GM18873 (cell line): ENCODE measurements around the gene UTF1.

Experiments
- ATAC-seq: cut with Tn5 transposase; IDR thresholded peaks from one replicate; pipeline ENCODE4 v1.9.1; 2021; ENCODE audit warnings: mild to moderate bottlenecking, moderate library complexity, moderate number of reproducible peaks; ENCODE audit not compliant: unreplicated experiment, low FRiP score

Gene UTF1, protein sequence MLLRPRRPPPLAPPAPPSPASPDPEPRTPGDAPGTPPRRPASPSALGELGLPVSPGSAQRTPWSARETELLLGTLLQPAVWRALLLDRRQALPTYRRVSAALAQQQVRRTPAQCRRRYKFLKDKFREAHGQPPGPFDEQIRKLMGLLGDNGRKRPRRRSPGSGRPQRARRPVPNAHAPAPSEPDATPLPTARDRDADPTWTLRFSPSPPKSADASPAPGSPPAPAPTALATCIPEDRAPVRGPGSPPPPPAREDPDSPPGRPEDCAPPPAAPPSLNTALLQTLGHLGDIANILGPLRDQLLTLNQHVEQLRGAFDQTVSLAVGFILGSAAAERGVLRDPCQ

DNA sequence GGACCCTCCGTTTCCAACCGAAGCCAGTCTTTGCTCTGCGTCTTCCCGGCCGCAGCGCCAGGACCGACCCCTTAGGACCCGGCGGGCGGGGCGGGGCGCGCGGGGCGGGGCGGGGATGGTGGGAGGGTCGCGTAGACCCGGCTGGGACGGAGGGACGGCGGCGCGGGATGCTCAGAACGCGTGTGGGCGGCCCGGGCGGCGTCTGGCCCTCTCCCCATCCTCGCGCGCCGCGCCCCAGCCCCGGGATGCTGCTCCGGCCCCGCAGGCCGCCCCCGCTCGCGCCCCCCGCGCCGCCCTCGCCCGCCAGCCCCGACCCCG lies at the start of gene UTF1:
TSS of gene UTF1 (plus strand) at position 174 of the 318 bp plus-strand sequence. CDS start at position 246, 72 bp downstream.
- no peak for ATAC-seq

DNA sequence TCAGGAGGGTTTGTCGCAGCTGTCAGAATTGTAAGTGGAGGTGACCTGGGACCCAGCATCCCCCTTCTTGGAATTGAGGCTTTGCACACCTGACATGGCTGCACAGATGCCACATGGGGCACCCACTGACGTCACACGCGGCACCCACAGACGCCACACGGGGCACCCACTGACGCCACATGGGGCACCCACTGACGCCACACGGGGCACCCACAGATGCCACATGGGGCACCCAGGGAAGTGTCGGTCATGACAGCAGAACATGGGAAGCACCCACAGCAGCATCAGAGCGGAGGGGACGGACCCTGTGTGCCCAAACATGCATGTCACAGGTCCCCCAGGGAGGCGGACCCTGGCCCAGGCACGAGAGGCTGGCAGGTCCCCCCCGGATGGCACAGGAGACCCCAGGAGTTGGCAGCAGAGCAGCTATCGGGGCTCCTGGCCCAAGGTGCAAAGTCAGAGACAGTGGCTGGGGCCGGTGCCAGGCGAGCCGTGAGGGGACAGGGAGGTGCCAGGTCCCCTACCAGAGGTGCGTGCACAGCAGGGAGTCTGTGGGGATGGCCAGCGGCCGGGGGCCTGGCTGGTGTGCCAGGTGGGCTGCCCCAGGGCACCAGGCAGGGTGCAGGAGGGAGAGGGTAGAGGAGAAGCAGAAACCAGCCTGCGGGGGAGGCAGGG lies 48.9 kb upstream of the UTF1 start:
- no peak for ATAC-seq

DNA sequence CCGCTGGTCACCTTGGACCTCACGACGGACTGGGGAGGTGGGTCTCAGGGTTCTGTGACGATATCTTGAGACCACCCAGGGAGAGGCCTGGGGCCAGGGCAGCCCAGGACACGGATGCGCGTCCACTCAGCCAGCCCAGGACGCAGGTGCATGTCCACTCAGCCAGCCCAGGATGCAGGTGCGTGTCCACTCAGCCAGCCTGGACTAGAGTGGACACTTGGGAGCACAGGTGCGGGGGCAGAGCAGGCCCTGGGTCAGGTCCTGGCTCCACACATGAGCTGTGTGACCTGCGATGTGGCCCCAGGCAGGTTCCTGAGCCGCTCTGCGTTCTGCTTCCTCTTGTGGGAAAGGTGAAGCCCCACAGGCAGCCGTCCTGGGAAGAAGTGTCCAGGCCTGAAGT lies 47.8 kb upstream of the UTF1 start:
- ATAC-seq: no peak

DNA sequence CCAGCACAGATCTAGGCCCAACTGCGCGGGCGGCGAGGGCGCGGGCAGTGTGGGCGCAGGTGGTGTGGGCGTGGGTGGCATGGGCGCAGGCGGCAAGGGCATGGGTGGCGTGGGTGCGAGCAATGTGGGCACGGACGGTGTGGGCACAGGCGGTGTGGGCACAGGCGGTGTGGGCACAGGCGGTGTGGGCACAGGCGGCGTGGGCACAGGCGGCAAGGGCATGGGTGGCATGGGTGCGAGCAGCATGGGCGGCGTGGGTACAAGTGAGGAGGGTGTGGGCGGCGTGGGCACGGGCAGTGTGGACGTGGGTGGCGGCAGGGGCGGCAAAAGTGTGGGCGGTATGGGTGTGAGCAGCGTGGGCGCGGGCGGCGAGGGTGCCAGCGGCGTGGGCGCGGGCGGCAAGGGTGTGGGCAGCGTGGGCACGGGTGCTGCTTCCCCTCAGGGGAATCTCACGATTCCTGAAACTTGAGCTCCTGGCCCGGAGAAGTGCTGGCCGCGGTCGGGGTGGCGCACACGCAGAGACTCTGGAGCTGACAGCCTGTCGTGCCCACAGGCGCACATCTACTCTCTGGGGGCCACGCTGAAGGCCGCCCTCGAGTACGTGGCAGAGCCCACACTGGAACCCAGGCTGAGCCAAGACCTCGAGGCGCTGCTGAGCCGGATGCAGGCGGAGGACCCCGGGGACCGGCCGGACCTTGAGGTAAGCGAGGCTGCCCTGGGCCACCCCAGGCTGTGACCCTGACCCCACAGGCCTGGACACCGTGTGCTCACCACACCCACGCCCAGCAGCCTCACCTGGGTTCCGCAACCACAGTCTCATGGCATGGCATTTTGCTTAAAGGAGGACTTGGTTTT lies 47.0 kb upstream of the UTF1 start:
- ATAC-seq: no peak

DNA sequence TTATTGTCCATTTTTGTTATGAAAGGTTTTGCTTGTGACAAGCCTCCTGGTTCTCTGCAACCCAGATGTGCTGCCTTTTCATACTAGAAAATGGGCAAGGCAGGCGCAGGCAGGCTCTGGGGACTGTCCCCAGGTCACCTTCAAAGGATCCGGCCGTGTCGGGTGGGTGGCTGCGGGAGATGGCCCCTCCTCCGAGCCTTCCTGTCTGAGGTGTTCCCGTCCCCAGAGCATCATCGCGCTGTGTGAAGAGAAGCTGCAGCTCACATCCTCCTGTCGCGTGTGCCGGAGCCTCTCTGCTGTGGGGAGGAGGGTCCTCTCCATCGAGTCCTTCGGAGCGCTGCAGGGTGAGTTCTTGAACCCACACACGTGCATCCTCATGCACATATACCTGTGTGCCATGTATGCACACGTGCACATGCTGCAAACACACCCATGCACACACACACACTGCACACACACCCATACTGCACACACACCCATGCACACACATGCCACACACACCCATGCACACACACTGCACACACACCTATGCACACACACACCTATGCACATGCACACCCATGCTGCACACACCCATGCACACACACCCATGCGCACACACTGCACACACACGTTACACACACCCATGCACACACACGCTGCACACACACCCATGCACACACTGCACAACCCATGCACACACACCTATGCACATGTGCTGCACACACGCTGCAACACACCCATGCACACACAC lies 46.2 kb upstream of the UTF1 start:
- no peak for ATAC-seq

DNA sequence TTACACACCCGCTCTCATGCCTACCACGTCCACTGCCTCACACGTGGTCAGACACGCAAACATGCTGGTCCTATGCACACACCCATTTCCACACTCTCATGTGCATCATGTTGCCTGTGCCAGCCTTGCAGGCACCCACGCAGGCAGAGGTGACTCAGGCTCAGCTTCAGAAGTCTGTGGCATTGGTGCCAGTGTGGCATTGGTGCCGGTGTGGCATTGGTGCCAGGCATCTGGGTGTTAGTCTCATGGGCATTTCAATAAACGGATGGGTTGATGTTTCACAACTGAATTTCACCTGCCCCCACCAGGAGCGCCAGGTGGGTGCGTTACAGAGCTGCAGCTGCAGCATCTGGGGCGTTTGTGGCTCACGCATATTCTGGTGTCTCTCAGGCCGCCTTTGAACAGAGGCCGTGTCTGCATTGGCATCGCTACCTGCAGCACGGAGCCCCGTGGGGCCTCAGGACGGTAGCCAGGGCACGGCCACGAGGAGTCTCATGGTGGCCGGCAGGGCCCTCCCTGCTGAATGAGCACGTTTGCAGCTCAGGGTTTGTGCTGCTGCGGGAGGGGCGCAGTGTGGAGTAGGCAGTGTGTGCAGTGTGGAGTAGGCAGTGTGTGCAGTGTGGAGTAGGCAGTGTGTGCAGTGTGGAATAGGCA lies 45.3 kb upstream of the UTF1 start:
- ATAC-seq: no peak

DNA sequence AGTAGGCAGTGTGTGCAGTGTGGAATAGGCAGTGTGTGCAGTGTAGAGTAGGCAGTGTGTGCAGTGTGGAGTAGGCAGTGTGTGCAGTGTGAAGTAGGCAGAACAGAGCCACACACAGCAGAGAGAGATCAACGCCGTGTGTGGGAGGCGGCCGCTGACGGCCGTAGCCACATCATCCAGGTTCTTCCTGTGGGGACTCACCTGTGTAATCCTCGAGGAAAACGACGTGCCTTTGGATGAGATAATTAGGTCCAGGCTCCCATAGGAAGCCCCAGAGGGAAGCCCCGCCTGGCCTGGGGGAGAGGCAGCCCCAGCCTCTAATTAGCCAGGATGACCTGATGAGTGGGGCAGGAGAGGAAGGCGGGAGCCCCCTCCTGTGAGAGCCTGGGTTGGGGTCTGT lies 44.6 kb upstream of the UTF1 start:
- ATAC-seq: no peak

DNA sequence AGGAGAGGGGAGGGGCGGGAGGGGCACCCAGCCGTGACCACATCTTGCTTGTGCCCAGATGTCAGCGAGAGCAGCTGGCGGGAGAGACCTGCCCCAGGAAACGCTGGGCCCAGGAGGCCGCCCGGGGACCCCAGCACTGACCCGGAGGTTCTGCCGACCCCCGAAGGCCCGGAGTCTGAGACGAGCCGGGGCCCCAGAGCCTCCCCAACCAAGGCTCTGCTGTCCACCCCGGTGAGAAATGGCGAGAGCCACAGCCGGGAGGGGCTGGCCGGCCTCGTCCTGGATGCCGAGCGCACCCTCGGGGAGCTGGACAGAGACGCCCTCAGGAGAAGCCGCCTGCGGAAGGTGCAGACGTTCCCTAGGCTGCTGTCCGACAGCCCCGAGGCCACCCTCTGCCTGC lies 44.1 kb upstream of the UTF1 start:
- no peak for ATAC-seq

DNA sequence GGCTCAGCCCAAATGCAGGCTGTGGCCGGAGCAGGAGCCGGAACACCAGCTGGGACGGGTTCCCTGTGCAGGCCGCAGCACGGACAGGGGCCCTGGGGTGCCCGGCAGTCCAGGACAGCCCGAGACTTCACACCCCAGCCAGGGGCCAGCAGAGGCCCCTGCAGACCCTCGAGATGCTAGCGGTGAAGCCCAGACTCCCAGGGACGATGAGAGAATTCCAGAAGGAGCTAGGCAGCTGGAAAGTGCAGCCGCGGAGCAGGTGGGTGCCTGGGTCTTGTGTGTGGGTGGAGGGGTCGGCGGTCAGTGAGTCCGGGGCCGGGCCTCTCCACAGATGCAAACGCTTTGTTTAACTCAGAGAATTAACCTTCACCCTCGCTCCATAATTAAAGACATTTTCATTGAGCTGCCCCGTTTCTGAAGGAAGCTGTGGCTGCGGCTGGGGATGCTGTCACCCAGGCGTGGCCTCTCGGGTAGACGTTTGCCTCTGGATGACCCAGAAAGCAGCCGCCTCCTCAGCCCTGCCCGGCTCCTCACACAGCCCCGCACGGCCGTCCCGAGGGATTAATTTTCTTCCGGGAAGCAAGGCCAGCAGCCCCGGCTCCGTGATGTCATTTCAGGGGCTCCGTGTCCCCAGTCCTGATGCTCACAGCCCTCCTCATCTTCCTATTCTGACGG lies 43.5 kb upstream of the UTF1 start:
- no peak for ATAC-seq

DNA sequence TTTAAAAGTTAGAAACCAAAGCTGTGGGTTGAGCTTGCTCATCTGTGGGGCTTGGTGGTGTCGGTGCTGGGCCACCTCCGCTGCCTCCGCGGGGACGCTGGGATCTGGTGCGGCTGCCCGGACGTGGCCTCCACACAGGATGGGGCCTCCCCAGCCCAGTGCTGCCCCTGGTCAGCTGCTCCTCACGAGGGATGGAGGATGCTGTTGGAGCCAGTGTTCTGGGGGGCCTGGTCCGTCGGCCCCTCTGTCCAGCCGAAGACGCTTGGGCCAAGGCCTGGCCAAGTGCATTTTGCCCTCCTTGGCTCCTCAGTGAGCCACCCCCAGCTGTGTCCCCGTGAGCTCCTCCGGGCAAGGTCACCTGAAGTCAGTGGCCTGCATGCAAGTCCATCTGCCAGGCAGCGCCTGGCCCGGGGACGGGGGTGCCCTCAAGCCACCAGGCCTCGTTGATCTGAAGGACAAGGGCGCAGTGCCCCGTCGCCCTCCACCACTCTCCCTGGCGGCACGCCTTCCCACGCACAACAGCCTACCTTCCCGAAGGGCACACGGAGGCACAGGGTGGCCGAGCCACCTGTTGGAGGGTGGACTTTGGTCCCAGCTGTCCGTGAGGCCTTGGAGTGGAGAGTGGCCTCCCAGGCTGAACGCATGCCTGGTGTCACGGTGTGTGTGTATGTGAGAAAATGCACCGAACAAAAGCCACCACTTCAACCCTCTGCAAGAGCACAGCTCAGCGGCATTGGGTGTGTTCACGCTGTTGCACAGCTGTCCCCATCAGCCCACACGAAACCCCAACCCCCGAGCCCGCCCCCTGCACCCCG lies 42.7 kb upstream of the UTF1 start:
- no peak for ATAC-seq

DNA sequence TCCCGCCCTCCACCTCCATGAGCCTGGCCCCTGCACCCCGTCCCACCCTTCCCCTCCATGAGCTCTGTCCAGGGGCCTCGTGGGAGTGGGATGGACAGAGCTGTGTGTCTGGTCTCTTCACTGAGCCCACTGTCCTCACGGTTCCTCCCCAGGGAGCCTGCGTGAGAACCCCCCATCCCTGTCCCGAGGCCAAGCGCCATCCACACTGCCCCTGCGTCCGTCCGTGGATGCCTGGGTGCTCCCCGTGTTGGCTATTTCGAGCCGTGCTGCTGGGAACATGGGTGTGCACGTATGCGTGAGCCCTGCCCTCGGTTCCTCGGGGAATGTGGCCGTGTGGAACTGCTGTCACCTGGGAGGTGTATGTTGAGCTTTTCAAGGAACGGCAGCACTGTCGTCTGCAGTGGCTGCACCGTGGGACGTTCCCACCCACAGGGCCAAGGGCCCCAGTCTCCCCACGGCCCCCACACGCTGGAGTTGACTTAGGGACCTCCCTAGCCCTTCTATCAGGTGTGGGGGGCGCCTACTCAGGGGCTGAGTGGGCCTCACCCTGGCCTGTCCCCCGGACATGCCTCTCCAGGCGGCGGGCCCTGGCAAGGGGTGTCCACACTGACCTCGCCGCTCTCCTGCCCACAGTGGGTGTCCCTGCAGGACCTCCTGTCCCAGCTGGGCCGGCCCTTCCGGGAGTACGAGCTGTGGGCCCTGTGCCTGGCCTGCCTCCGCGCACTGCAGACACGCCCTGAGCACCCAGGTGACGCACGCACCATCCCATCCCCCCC lies 41.9 kb upstream of the UTF1 start:
- ATAC-seq: no peak

DNA sequence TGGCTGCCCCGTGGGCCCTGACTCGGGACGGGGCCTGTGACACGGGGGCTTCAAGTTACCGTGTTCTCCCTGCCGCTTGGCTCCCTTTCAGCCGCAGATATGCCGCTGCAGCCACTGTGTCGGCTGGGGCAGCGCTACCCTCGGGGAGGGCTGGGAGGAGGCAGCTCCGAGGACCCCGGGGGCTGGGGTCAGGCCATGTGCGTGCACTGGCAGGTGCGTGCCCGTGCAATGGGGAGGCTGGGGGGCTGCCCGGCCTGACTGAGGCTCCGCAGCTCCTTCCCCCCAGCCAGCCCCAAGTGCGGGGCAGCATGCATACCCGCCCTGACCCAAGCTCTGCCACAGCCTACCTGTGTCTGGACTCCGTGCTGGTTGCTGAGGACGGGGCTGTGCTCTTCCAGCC lies 40.8 kb upstream of the UTF1 start:
- no peak for ATAC-seq

DNA sequence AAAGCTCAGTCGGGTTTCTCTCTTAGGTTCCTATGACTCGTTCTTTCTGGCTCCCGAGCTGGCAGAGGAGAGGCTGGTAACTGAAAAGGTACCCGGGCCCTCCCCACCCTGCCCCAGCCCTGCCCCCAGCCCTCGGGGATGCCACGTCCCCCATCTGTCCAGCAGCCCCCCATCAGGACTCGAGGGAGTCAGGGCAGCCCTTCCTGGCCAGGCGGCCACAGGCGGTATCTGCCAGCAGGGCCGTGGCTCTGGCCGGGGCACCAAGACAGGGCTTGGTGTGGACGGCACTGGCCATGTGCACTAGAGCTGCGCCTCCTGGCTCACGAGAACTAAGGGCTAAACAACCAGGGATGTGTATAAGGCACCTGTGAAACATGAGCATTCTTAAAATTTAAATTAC lies 40.3 kb upstream of the UTF1 start:
- ATAC-seq: no peak

DNA sequence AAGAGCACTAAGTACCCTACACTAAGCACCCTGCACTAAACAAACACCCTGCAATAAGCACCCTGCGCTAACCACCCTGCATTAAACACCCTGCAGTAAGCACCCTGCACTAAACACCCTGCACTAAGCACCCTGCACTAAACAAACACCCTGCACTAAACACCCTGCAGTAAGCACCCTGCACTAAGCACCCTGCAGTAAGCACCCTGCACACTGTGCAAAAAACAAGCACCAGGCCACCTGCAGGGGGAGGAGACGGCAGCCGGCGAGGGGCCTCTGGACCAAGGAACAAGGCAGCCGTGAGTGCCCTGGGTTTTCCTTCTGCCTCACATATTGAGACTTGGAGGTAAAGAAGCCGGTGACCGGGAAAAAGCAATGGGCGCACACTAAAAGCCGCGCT lies 39.8 kb upstream of the UTF1 start:
- no peak for ATAC-seq

DNA sequence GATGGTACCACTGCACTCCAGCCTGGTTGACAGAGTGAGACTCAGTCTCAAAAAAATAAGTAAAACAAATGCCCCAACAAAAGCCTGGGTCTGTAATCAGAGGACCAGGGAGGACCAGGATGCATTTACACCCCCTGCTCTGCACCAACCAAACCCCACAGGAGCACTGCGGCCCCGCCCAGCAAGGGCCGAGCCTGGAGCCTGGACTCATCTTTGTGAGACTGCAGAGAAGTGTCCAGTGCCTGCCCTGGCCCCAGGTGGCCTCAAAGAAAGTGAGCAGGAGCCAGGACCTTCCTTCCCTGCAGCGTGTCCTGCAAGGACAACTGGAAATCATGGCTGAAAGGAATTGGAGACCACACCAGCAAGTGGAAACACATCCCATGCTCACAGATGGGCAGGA lies 38.4 kb upstream of the UTF1 start:
- no peak for ATAC-seq

DNA sequence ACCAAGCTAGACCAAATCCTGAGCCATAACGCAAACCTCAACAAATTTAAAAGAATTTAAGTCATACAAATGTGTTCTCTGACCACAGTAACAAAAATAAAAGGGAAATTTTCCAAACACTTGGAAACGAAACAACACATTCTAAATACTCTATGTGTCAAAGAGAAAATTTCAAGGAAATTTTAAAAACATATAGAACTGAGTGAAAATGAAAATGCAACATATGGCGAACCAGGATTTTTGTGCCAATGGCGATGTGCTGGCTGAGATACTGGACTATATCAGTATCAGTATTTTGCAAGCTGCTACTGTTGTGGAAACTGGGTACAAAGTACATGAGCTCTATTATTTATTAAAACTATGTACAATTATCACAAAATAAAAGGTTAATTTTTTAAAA lies 35.9 kb upstream of the UTF1 start:
- ATAC-seq: no peak

DNA sequence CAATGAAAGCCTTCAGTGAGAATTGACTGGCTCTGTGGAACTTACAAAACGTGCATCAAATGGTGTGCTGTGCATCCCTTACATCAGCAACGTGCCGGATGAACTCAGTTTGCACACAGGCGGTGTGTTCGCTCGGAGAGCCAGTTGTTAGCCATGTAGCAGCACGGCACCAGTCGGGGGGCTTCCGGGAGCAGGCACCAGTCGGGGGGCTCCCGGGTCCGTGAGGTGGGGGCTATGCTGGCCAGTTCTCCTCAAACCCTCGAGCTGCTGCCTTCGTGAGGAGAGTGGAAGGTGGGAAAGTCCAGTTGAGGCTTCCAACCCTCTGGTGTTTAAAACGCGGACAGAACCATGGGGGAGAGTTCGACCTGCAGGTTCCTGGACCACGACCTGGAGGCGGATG lies 34.9 kb upstream of the UTF1 start:
- no peak for ATAC-seq

DNA sequence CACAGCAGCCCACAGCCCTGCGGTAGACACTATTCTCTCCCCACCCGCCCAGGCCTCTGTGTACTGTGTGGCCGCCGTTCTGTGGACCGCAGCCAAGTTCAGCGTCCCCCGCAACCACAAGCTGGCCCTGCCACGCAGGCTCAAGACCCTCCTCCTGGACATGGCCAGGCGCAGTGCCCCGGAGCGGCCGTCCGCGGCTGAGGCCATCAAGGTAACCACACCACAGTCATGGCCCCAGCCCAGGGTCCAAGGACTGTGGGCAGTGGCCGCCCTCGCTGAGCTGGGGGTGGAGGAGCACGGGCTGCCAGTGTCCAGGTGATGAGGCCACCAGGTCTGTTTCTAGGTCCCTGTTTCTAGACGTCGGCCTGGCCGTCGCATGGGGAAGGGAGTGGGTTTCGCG lies 34.4 kb upstream of the UTF1 start:
- no peak for ATAC-seq
